NT2/D1 (cell line): ENCODE results near the gene NXPH4.

ENCODE experiments used
- SUZ12 ChIP-seq: IDR thresholded peaks from 2 replicates; pipeline ENCODE4 v1.6.1; 2011; ENCODE audit not compliant: insufficient read length, insufficient read depth; ENCODE audit errors: extremely low read depth
- YY1 ChIP-seq: IDR thresholded peaks from 2 replicates; pipeline ENCODE4 v1.6.1; 2011; ENCODE audit not compliant: insufficient read length, insufficient read depth
- ZNF274 ChIP-seq: IDR thresholded peaks from 2 replicates; pipeline ENCODE4 v1.6.1; 2011; ENCODE audit warnings: mild to moderate bottlenecking, low read depth, low read length

DNA sequence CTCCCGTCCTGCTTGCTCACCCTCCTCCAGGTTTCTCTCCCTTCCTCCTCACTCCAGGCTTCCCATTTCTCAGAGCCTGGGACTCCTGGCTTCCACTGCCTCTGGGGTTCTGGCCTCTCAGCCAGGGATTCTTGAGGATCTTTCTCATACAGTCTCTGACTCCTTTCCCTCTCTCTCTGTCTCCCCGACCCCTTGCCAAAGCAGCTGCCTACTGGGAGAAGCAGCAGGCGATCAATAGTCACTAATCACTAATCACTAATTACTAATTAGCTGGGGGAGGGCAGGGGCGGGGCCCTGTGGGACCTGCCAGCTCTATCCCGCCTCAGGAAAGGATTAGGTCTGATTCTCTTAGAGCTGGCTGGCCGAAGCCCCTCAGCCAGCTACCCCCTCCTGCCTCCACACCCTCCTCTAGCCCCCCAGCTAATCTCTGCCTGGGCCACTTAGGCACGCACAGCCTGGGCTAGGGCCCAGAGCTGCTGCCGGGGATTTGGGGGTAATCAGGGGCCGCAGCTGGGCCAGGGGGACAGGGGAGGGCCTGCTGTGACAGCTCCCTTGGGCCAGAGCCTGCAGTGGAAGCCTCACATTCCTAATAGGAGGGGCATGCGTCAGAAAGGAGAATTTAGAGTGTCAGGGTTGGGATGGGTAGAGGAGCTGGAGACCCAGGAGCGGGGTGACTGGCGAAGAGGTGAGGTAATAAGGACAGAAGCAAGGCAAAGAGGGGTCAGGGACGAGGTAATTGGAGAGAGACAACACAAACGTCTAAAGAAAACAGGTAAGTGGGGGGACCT, 2.8 kb downstream of the NXPH4 start:
- TF ChIP-seq ZNF274 (no peak), YY1 (no peak), SUZ12 (peak; percentile 16)
